HCEC 1CT (cell line): ENCODE results near the gene TRIM65.

ENCODE experiments used
- DNase-seq: peaks from one replicate; pipeline ENCODE4 v3.0.0-alpha.2; 2017

The TRIM65 gene

DNA sequence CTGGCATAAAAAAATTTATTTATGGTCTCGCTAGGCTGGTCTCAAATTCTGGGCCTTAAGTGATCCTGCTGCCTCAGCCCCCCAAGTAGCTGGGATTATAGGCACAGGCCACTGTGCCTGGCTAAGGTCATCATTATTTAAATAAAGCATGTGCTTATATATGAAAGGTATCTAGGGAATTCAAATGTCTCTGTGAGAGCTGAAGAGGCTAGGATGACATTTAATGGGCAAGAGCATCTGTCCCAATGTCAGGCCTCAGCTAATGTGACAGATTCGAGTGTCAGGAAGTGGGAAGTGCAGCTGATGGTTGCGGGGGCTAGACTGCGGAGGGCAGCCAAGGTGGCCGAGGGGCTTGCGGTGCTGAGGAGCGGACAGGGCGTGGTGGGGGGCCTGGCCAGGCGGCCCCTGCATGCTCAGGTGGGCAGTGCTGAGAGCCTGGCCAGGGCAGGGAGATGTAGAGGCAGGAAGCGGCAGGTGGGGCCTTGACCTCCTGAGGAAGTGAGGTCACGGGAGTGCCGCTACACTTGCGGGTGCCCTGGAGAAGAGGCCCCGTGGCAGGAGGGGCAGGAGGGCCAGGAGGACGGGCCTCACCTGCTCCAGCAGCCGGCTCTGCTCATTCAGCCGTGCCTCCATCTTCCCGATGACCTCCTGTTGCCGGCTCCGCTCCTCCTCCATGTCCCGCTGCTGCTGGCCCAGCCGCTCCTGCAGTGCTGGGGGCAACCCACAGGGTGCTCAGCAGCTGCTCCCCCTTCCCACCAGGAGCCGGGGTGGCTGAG is 20.6 kb upstream of the TRIM65 start:
- DNase-seq = no peak

DNA sequence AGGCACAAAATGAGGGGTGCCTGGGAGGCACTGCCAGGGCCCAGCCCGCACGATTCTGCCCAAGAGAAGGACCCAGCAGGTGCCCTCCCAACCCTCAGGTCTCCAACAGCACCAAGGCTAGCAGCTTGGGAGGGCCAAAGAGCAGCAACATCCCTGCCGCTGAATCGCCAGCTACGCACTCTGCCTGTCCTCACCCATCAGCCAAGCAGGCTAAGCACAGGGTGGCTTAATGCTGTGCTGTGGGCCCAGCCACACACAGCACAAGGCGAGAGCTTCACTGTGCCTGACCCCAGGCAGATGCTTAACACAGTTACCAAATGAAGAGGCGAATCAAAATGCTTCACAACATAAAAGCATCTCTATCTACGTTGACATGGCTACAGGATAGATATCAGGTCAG is 18.5 kb upstream of the TRIM65 start:
- no peak for DNase-seq

DNA sequence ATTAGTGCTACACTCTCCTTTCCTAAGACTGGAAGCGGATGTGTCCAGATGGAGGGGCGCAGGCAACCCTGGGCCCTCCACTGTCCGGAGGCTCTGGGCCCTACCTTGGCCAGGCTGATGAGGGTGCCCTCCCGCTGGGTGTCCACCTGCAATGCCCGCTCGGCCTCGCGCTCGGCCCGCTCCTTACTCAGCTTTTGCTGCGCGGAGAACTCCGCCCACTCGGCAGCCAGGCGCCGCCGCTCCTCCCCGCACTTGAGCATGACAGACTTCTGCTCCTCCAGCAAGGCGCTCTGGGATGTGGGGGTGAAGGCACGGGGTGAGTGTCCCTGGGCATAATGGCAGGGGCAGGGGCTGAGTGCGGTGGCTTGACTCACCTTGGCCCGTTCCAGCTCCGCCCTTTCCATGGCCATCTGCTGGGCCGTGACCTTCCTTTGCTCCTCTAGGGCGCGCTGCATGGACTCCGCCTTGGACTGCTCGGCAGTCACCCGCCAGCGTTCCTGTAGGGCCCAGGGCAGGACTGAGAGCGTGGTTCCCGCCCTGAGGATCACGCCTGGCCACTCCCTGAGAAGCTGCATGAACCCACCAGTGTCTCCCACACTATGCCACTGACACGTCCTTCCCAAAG is 18.0 kb upstream of the TRIM65 start:
- DNase-seq = no peak

DNA sequence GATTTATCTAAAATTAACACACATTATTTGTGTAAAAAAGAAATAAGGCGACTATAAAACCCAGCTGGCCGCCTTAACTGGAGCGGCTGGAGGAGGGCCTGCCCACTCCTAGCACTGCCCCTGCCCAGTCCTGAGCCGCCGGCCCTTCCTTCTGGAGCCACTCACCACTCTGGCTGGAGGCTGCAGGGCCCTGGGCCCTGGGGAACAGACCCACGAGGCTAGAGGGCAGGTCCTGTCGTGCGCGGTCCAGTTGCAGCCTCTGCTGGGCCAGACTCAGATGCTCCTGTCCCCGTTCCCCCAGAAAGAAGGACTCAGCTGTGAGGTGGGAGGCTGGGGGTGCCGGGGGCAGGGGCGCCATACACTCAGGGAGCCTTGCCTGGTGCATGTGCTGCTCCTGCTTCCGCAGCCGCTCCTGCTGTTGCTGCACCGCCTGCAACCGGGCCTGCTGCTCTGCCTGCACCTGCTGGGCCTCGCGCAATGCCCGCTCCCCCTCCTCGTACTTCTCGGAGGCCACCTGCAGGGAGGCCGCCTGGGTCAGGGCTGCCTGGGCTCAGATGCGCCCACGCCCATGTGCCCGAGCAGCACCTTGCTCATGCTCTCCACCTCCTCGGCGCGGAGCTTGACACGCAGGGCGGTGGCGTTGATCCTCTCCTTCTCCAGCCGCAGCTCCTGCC is 16.9 kb upstream of the TRIM65 start:
- DNase-seq = no peak

DNA sequence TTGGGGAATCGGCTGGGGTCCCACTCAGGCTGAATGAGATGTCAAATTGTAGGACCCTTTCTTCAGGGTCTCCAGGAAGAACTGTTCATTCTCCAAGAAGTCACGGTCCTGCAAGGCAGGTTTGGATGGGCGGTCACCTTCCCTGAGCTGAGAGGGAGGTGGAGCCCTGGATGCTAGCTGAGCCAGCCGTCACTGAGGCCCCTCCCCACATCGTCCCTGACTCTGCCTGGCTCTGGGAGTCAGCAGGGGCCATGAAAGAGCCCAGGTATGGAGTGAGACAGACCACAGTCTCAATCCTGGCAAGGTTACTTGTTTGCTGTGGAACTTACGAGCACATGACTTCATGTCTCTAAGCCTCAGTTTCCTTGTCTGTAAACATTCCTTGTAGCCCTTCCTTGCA is 13.9 kb upstream of the TRIM65 start:
- no peak for DNase-seq

DNA sequence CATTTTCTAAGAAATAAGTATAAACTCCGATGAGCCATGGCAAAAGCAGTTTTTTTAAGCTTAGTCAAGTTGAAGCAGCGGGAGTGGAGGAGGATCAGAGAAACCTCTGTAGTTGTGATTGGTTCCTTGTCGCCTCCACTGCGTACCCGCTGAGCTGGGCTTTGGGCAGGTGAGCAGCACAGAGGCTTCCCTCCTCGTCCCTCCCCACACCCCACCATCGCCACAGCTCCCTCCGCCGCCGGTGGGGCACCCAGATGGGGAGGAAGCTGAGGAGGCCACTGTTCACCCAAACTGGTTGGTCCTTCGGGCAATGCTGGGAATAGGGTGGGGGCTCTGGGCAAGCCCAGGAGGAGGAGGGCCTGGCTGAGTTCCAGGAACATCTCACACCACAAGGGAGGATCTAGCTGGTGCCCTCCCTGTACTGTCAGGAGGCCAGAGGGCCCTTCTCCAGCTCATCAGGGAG is 13.1 kb upstream of the TRIM65 start:
- DNase-seq = no peak

DNA sequence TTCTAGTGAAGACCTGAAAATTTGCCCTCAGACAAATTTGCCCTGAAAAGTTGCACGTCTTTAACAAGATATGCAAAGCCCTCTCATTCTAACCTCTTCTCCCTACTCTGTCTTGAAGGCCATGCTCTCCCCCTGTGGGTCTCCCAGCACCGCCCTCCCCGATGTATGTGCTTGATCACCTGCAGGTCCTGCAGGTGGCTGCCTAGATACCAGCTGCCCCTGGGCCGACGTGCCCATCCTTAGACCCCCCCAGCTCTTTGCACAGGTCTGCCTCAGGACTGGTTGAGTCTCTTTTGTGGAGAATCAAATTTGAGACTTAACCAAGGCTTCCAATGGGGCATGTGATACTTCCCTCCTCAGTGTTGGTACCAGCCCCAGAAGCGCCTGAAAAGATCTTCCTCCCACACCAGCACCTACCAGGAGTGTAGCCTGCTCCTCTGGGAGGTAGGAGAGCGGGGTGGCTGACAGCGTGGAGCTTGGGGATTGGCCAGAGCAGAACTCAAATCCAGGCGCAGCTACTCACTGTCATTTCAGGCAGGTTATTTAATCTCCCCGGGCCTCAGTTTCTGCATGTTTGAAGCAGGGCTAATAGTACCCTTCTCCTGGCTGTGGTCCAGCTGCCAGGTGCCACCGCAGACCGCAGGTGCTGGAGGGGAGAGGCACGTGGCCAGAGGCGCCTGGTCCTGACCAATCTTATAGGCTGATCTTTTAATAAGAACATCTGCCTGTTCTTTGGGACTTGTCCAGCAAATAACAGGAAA is 12.5 kb upstream of the TRIM65 start:
- DNase-seq = no peak

DNA sequence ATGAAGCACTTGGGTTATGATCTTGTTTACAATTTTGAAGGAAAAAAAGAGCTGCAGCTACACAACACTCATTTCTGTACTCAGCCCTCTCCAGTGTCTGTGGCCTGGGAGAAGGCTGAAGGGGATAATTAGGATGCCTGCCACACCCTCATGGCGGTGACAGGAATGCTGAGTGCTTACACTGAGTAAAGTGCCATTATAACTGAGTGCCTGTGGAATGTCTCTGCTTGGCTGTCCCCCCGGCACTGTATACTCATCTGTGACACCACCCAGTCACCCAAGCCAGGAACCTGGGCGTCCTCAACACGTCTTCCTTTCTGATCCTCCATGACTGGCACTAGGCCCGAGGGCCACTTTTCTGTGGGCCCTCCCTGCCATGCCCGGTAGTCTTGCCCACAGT is 11.4 kb upstream of the TRIM65 start:
- no peak for DNase-seq

DNA sequence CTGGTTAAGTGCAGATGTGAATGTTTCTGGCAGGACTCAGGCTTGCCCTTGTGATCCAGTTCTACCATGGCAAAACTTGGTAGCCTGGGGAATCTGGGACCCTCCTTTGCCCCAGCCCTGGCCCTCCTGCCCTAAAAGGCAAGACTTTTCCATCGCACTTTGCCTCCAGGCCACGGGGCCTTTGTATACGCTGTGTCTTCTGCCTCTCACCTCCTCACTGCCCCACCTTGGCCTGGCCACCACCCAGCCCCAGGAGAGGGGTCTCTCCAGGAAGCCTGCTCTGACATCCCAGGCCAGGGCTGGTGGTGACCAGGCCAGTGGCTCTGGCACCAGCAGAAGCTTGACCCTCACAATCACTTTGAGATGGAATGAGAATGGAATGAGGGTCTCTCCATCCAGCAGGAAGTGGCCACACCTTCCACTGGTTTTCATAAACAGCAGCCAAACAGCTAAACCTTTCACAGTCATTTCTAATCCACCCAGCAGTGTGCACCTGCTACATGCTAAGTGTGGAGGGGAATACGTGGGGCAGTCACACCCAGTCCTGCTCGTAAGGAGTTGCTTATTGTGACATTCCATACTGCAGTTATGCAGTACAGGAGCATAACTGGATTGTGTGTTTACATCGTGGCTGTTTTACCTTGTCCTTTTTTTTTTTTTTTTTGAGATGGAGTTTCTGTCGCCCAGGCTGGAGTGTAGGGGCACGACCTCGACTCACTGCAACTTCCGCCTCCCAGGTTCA is 9.6 kb upstream of the TRIM65 start:
- no peak for DNase-seq

DNA sequence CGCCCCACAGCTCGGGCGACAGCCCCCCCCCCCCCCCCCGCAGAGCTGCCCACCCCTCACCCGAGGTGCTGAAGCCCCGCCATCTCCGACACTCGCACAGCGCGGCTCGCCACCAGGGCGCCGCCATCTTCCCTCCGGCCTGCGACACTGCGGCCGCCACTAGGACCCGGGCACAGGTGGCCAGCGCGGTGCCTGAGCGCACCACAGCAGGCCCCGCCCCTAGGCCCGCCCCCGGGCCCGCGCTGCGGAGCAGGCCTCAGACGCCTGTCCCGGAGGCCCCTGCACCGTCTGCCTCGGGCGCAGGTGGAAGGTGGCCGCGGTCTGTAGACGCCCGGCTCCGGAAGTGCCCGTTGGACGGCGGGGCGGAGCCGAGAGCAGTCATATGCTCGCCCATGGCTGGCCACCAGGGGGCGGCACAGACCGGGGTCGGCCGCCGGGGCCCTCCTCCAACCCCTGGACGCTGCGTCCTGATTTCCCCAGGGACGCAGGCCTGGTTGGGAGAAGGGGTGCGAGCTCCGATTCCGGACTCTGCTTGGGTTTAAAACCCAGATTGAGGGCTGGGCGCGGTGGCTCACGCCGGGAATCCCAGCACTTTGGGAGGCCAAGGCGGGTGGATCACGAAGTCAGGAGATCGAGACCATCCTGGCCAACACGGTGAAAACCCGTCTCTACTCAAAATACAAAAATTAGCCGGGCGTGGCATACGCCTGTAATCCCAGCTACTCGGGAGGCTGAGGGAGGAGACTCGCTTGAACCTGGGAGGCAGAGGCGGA is 8.2 kb upstream of the TRIM65 start, which contains the start of gene MRPL38:
MRPL38 (minus strand) TSS at position 136 of the 773 bp plus-strand sequence; CDS start at position 127, 9 bp downstream.
- DNase-seq = peak; percentile 94

DNA sequence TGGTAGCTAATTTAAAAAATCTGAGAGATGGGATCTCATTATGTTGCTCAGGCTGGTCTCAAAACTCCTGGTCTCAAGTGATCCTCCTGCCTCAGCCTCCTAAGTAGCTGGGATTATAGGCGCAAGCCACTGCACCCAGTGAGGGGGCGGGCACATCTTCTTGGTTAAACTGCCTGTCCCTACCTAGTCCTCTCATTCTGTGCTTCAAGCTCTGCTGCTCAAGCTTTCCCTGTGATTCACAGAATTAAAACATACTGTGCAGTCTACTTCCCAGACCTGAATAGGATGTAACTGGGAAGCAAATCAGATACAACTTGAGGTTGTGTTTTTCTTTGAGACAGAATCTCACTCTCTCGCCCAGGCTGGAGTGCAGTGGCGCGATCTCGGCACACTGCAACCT is 5.7 kb upstream of the TRIM65 start:
- no peak for DNase-seq

DNA sequence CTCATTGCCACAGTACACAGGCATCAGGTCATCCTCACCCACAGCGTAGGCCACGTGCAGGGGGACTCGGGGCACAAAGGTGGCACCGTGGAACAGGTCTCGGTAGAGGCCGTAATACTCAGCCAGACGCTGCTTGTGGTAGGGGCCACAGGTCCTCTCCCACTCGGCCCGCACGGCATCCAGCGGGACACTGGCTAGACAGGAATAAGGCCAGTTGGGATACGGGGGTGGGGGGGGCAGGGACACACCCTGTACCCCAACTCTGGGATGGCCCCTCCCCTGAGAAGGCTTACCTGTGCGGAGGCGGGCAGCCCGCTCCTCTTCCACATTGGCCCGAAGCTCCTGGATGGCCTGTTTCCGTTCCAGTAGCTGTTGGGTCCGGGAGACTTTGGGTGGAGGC is 5.0 kb upstream of the TRIM65 start:
- DNase-seq = no peak

DNA sequence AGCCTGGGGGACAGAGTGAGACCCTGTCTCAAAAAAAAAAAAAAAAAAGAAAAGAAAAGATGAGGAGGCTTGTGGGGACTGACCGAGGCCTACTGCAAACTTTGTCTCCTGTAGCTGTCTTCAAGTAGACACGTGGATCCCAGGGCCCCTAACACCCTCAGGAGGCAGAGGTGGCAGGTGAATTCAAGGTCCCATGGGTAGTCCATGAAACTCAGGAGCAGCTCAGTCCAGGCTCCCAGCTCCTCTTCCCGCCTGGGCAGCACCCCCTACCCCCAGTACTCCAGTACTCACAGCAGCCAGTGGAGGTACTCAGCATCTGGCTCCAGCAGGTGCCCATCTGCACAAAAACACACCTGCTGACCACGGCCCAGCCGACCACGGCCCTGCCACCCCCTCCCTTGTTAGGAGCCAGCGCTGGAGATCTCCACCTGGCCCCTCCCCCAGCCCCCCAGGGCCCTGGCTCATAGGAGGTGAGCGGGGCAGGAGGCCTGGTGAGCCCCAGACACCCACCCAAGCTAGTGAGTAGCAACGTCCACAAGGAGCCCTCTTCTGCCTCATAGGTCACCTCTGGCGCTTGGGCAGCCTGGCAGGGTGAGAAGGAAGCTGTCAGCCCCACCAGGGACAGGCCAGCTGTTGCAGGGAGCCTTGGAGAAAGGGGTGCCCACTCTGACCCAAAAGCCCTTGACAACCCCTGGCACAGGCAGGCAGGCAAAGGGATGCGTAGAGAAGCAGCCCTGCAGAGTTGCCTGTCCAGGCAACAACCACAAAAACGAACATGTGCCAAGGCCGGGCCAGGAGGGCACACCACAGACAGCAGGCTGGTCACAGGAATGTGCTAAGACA is 4.2 kb upstream of the TRIM65 start:
- no peak for DNase-seq

DNA sequence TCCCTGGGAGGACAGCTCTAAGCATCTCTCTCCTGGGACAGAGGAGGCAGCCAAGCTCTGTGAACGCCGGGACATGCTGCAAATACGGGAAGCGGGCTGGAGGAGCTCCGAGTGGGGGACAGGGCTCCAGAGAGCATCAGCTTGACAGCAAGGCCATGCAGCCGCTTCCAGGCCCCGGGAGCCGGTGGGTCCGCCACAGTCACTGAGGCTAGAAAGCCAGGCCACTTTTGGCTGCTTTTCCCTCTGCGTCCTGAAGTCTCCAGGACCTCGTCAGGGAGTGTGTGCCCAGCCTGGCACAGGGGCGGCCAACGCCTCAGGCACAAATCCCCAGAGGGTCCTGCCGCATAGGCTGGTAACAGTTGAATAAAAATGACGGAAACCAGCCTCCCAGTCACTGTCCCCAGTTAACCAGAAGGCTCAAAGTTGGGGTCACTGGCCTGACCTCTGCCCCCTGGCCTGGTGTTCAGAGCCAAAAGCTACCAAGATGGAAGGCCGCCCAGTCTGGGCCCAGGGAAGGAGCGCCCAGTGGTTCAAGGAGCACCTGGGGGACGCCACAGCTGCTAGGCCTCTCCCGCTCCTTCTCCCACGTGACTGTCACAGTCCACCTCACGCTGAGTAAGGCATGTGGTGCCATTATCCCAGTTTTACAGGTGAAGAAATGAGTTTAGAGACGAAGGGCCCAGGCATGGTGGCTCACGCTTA is 3.2 kb upstream of the TRIM65 start:
- DNase-seq = no peak

DNA sequence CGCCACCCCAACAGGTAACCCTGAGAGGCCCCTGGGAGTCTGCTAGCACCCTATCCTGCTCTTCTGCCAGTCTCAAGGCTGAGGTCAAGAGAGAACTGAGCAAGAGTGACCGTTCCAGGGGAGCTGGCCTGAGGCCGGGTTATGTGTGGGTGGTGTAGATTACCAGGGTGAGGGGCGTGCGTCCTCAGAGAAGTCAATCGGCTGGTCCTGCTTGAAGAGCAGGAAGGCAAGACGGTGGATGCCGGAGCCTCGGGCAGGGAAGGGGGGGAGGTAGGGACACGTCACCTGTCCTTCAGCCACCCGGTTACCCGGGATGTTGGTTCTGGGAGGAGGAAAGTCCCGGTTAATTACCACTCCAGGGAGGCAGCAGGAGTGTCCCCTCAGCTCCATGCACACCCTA is 2.6 kb upstream of the TRIM65 start:
- DNase-seq = no peak

DNA sequence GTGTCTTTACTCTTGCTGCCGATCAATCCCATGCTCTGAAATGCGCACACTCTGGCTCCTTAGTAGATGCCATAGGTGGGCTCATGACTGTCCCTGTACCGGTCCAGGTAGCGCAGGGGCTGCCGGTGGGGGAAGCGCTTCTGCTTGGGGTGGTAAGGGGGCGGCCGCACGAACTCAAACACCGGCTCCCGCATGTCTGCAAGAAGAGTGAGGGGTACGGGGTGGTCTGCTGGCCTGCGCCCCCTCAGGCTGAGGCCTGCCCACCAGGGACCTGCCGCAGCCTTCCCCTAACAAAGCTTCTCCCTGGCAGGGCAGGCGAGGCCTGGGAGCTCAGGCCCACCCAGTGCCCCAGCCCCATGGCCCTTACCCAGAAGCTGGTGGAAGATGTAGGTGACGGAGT is 2.0 kb upstream of the TRIM65 start:
- DNase-seq = no peak

DNA sequence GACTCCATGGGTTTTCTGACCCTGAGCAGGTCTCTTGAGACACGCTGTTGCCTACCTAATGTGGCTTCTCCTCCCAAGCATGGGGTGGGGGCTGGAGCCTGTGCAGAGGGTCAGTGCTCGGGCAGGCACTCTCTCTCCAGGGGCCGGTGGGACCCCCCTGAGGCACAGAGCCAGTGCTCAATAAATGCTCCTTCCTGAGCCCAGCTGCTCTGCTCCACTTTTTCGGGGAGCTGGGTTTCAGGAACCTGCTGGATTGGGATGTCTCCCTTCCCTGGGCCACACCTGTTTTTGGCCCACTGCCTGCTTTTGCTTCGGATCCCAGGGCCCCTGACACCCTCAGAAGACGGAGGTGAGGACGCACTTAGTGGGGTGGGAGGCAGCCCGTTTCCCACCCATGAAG is 1.3 kb upstream of the TRIM65 start:
- no peak for DNase-seq

DNA sequence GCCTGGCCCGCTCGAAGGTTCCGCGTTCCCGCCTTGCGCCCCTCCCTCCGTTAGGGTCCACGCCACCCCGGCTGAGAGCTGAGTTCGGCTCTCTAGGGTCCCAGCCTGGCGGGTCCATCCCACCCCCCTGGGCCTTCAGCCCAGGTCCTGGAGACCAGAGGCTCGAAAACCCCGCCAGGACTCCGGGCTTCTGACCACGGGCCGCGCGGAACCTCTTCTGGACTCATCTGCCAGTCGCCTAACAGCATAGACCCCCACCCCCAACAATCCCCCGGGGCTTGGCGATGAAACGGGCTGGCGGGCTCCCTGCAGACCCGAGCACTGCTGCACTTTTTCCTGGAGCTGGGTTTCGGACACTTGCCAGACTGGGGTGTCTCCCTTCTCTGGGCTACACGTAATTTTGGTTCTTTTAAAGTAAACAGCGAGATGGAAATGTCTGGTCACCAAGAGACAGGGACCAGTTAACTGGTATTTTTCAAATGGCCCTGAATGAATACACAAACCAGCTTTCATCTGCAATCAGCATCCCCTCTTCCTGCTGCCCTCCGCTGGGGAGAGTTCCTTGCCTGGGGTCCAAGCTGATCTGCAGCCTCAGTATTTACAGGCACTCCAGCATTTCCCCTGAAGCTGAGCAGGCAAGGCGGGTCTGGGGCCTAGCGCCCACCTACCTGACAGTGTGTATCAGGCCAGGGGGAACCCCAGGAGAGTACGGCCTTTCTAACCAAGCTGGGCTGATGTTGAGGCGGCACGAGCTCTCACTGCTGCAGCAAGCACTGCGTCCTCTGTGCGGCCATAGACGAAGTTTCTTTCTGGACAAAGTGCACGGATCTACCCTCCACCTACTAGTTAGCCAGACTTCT is 639 bp upstream of the TRIM65 start:
- no peak for DNase-seq
